Activated CD8-positive, alpha-beta memory T cell treated with anti-CD3 and anti-CD28 coated beads for 1 hour (primary cell): ENCODE results near the gene NEU1.
"Not testable (repeated sequence)": the region's sequence is repeated elsewhere in the genome, so short reads cannot be mapped to it uniquely, and the experiment has no call there.

Experiments used
- DNase-seq, 2 donors: peaks; one replicate each; pipeline ENCODE4 v3.0.0-alpha.2; 2020; ENCODE audit warnings: low read depth in 1 of 2; ENCODE audit errors: extremely low read depth in 1 of 2

Gene NEU1

DNA sequence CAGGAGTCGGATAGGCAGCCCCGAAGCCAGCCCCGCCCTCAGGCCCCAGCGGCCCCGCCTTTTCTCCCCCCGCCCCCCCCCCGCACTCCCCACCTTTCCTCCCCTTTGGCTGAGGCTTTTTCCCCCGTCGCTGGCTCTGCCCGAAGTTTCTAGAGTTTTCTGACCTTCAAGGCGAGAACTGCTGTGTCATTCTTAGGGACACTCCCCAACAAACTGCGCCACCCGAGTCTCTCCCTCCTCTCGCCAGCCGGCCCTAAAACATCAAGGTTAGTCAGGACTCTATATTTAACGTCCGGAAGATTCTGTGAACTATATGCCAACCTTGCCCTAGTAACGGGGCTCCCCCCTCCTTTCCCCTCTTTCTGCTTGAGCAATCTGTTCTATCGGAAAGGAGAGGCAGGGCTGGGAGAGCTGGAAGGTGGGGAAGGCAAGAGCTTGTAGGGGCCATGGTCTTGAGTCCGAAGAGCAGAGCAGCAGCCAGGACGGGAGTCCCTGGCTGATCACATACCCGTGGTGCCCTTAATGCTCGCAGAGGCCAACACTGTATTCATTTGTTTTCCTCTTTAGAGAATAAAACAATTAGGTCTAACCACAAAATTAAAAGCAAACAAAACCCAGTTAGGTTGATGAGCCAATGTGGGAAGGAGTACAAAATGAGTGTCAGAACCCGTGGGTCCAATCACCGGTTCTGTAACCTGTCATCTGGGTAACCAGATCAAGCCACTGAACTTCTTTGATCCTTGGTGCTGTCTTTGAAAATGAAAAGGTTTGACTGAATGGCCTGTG, 40.4 kb downstream of the NEU1 start:
- DNase-seq = no peak

DNA sequence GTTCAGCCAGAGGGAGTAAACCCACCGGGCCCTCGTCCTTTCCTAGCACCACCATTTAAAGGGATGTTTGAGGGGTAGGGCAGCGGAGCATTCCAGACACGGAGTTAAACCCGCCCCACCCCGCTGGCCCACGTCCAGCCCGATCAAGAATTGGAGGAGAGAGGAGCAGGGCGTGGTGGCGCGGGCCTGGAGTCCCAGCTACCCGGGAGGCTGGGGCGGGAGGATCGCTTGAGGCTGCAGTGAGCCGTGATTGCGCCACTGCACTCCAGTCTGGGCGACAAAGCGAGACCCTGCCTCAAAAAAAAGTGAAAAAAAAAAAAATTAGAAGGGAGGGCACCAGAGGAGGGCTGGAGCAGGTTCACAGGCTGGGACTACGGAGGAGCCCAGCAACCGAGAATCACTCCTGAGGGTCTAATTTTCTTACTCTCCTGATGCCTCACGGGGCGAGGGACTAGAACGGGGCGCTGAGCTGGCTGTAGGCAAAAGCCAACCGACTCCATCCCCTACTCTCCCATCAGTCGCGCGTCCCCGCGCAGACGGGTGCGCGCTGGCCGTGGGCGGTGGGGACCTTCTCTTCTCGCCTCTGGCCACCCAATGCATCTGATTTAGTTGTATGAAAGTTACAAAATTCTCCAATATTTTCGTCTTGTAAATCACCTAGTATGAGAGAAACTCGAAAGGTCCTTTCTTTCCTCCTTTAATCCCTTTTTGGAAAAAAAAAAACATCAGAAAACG, 41.2 kb downstream of the NEU1 start:
- no peak for DNase-seq

GRCh38 chr6:31820399-31820798, 42.2 kb downstream of the NEU1 start:
- not testable (repeated sequence) for DNase-seq

DNA sequence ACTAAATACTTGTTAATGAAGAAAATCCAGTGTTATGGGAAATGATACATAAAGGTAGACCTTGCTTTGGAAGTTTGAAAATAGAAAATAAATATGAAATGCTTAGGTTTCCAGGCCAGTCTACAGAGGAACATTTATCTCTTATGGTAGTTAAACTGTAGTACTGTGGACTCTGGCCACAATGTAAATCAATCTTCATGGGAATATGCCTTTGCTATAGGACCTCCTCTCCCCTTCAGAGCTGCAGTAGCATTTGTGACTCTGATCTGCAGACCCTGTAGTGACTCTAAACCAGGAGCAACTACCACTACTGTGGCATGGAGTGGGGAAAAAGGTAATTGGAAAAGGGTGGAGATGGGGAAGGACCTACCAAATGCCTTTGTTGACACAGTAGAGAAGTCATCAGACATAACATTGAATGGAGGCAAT, 42.7 kb downstream of the NEU1 start:
- no peak for DNase-seq

DNA sequence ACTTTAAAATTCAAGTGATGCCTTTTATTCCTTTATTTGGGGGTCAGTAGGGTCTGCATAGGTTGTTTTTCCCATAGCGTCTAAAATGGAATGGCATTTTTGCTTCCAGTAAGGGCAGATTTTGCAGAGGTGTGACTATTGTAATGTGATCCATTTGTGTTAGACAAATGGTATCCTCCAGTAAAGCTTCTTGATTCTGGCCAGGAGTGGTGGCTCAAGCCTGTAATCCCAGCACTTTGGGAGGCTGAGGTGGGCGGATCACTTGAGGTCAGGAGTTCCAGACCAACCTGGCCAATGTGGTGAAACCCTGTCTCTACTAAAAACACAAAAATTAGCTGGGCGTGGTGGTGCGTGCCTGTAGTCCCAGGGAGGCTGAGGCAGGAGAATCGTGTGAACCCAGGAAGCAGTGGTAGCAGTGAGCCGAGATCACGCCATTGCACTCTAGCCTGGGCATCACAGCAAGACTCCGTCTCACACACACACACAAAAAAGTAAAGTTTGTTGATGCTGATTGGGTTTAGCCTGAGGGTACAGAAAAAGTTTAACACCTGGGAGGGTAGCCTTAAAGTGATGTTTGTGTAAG, 44.6 kb downstream of the NEU1 start:
- not testable (repeated sequence) for DNase-seq

DNA sequence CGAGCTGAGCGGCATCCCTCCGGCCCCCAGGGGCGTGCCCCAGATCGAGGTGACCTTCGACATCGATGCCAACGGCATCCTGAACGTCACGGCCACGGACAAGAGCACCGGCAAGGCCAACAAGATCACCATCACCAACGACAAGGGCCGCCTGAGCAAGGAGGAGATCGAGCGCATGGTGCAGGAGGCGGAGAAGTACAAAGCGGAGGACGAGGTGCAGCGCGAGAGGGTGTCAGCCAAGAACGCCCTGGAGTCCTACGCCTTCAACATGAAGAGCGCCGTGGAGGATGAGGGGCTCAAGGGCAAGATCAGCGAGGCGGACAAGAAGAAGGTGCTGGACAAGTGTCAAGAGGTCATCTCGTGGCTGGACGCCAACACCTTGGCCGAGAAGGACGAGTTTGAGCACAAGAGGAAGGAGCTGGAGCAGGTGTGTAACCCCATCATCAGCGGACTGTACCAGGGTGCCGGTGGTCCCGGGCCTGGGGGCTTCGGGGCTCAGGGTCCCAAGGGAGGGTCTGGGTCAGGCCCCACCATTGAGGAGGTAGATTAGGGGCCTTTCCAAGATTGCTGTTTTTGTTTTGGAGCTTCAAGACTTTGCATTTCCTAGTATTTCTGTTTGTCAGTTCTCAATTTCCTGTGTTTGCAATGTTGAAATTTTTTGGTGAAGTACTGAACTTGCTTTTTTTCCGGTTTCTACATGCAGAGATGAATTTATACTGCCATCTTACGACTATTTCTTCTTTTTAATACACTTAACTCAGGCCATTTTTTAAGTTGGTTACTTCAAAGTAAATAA, 45.3 kb downstream of the NEU1 start:
- DNase-seq = not testable (repeated sequence)

GRCh38 chr6:31815025-31815838, 47.4 kb downstream of the NEU1 start, which contains the start of the genes HSPA1A and HSPA1L:
Gene HSPA1A (plus strand): TSS chr6:31815543. CDS start chr6:31815757, 214 bp downstream.
Gene HSPA1L (minus strand): TSS chr6:31815283. CDS start chr6:31811972, 3,311 bp downstream.
- no peak for DNase-seq

- DNase-seq = no peak
Measured at GRCh38 chr6:31814677-31815024, 48.0 kb downstream of the NEU1 start.

GRCh38 chr6:31813465-31813849, 49.2 kb downstream of the NEU1 start:
- no peak for DNase-seq

- no peak for DNase-seq
Measured at GRCh38 chr6:31811645-31812044, 51.0 kb downstream of the NEU1 start.

DNA sequence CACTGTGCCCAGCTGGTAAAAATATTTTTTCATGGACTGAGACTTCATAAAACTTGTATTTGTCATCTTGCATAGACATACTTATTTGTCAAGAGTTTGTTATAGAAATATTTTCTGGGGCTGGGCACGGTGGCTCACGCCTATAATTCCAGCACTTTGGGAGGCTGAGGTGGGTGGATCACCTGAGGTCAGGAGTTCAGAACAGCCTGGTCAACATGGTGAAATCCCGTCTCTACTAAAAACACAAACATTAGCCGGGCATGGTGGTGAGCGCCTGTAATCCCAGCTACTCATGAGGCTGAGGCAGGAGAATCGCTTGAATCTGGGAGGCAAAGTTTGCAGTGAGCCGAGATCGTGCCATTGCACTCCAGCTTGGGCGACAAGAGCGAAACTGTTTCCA, 54.0 kb downstream of the NEU1 start:
- not testable (repeated sequence) for DNase-seq
